Neutrophil (primary cell): ENCODE data around the gene CYP39A1.

Experiments used
- H3K27ac ChIP-seq: fragments of 200-600 bp; sonication (generic); 2 replicates; pipeline ENCODE4 v1.5.1; 2016; ENCODE audit warnings: mild to moderate bottlenecking, moderate library complexity
- H3K27me3 ChIP-seq: fragments of 200-600 bp; sonication (generic); 2 replicates; pipeline ENCODE4 v1.6.0; 2016; ENCODE audit warnings: mild to moderate bottlenecking
- H3K36me3 ChIP-seq: fragments of 200-600 bp; sonication (generic); 2 replicates; pipeline ENCODE4 v1.5.1; 2017
- H3K4me1 ChIP-seq, 2 experiments: fragments of 200-600 bp in 1 of 2; sonication (generic) in 1 of 2; 1 replicate in 1 of 2; 2 replicates in 1 of 2; pipeline versions ENCODE4 v1.5.1 to v1.6.1; 2013 to 2016; ENCODE audit warnings: low read depth in 1 of 2, low read length in 1 of 2, mild to moderate bottlenecking in 1 of 2, moderate library complexity in 1 of 2; ENCODE audit not compliant: control insufficient read depth in 1 of 2, insufficient read depth in 1 of 2
- H3K4me3 ChIP-seq, 2 experiments: fragments of 200-600 bp in 1 of 2; sonication (generic) in 1 of 2; 1 replicate in 1 of 2; 2 replicates in 1 of 2; pipeline ENCODE4 v1.5.1; 2013 to 2016; ENCODE audit warnings: low read depth in 1 of 2, low read length in 1 of 2, mild to moderate bottlenecking in 1 of 2, moderate library complexity in 1 of 2
- H3K9me3 ChIP-seq: fragments of 200-600 bp; sonication (generic); 2 replicates; pipeline ENCODE4 v1.5.1; 2016
- TF ChIP-seq, protein P1 (sequence below): fragments of 200-600 bp; sonication (generic); IDR thresholded peaks from 2 replicates; pipeline ENCODE4 v1.5.1; 2016; ENCODE audit warnings: antibody characterized with exemption

Gene CYP39A1

DNA sequence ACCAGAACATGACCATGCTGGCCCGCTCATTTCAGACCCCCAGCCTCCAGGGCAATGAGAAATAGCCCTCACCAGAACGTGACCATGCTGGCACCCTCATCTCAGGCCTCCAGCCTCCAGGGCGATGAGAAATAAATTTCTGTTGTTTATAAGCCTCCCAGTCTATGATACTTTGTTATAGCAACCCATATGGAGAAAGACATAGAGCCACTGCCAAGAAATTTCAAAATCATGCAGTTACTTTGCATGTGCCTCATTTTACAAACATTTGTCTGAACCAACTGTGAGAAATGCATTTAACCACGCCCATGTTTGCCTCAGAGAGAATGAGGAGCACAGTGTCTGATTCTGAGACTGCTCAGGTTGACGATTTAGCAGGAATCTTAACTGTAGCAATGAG lies 15.5 kb downstream of the CYP39A1 start:
- H3K4me1 ChIP-seq: no peaks in the 10 kb centered on the region
- H3K4me3 ChIP-seq: no peak overlapping the region
- H3K36me3 ChIP-seq: no peaks in the 10 kb centered on the region
- H3K27ac ChIP-seq: no peak overlapping the region
- TF ChIP-seq, protein P1, sequence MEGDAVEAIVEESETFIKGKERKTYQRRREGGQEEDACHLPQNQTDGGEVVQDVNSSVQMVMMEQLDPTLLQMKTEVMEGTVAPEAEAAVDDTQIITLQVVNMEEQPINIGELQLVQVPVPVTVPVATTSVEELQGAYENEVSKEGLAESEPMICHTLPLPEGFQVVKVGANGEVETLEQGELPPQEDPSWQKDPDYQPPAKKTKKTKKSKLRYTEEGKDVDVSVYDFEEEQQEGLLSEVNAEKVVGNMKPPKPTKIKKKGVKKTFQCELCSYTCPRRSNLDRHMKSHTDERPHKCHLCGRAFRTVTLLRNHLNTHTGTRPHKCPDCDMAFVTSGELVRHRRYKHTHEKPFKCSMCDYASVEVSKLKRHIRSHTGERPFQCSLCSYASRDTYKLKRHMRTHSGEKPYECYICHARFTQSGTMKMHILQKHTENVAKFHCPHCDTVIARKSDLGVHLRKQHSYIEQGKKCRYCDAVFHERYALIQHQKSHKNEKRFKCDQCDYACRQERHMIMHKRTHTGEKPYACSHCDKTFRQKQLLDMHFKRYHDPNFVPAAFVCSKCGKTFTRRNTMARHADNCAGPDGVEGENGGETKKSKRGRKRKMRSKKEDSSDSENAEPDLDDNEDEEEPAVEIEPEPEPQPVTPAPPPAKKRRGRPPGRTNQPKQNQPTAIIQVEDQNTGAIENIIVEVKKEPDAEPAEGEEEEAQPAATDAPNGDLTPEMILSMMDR: no peak
- H3K9me3 ChIP-seq: no peaks in the 10 kb centered on the region
- no peaks in the 10 kb centered on the region for H3K27me3 ChIP-seq

DNA sequence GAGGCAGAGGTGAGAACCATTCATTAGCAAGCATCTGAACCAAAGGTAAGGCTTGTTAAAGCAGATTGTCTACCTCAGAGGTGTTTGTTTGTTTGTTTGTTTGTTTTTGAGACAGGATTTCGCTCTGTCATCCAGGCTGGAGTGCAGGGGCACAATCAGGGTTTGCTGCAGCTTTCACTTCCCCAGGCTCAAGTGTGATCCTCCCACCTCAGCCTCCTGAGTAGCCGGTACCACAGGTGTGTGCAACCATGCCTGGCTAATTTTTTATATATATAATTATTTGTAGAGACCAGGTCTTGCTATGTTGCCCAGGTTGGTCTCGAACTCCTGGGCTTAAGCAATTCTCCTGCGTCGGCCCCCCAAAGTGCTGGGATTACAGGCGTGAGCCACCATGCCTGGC lies 17.2 kb downstream of the CYP39A1 start:
- Histone ChIP-seq H3K4me3 (no peak overlapping the region), H3K36me3 (no peaks in the 10 kb centered on the region), H3K27me3 (no peaks in the 10 kb centered on the region), H3K4me1 (no peaks in the 10 kb centered on the region), H3K9me3 (no peaks in the 10 kb centered on the region), H3K27ac (no peak overlapping the region)
- TF ChIP-seq, protein P1: no peak

GRCh38 chr6:46632053-46632452 lies 20.6 kb downstream of the CYP39A1 start:
- TF ChIP-seq, protein P1: no peak
- no peaks in the 10 kb centered on the region for H3K36me3 ChIP-seq
- no peak overlapping the region for H3K27ac ChIP-seq
- H3K27me3 ChIP-seq: no peaks in the 10 kb centered on the region
- H3K4me3 ChIP-seq: no peak overlapping the region
- no peaks in the 10 kb centered on the region for H3K9me3 ChIP-seq
- H3K4me1 ChIP-seq: no peaks in the 10 kb centered on the region

GRCh38 chr6:46629691-46630090 lies 22.9 kb downstream of the CYP39A1 start:
- H3K4me3 ChIP-seq: no peak overlapping the region
- H3K27ac ChIP-seq: no peak overlapping the region
- H3K27me3 ChIP-seq: no peaks in the 10 kb centered on the region
- H3K36me3 ChIP-seq: no peaks in the 10 kb centered on the region
- TF ChIP-seq, protein P1: no peak
- no peaks in the 10 kb centered on the region for H3K4me1 ChIP-seq
- H3K9me3 ChIP-seq: no peaks in the 10 kb centered on the region

DNA sequence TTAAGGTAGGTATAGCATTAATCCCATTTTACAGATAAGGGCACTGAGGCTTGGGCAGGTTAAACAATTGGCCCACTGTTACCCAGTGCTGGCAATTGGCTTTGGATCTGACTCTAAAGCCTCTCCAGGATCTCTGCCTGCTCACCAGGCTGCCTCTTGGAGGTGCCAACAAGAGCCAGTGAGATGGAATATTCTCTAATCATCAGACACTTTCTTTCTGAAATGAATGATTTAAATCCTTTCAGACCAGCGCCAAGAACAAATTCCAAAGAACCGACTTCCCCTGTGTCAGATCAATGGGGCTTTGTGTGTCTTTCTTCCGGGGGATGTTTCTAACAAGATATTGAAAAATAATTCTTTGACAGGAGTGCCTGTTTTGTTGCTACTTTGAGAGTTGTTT lies 23.6 kb downstream of the CYP39A1 start:
- H3K27me3 ChIP-seq: no peaks in the 10 kb centered on the region
- TF ChIP-seq, protein P1: no peak
- no peak overlapping the region for H3K4me3 ChIP-seq
- H3K9me3 ChIP-seq: no peaks in the 10 kb centered on the region
- no peak overlapping the region for H3K27ac ChIP-seq
- H3K4me1 ChIP-seq: no peaks in the 10 kb centered on the region
- H3K36me3 ChIP-seq: no peaks in the 10 kb centered on the region

DNA sequence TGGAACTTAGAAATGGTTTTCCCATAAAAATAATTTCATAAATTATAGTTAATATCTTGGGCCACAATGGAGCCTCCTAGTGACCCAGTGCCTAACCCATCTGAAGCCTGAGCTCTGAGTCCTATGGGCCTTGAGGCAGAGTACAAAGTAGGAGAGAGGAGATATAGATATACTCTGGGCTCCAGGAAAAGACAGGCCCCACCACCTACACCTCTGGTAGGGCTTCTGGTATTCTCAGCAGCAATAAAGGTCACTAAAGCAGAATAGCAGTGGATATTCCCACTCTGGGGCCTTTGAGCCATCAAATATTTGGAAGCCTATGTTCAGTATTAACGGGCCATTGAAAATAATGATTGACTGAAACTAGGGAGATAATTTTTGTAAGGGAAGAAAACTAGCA lies 24.1 kb downstream of the CYP39A1 start:
- TF ChIP-seq, protein P1: no peak
- Histone ChIP-seq H3K27ac (no peak overlapping the region), H3K9me3 (no peaks in the 10 kb centered on the region), H3K4me3 (no peak overlapping the region), H3K27me3 (no peaks in the 10 kb centered on the region), H3K4me1 (no peaks in the 10 kb centered on the region), H3K36me3 (no peaks in the 10 kb centered on the region)
